Lower leg skin (tissue), 4 donors: Measurements from ENCODE around the gene LEPROT. TPM values are rescaled to one million over a fixed set of nuclear protein-coding genes. Genes with fewer than 3 reads are reported as not detected.

ENCODE experiments used
- DNase-seq, 2 donors: peaks; one replicate each; pipeline ENCODE4 v3.0.0-alpha.2; 2019; ENCODE audit warnings: low spot score in 2 of 2
- H3K4me3 ChIP-seq: fragments of 200-600 bp; sonication (generic); 2 replicates; pipeline ENCODE4 v1.5.1; 2017; ENCODE audit warnings: mild to moderate bottlenecking, low read depth; ENCODE audit not compliant: poor library complexity, severe bottlenecking
- POLR2A ChIP-seq, 2 donors: fragments of 450-650 bp; IDR thresholded peaks; one replicate each; pipeline ENCODE4 v1.6.1; 2016 to 2017; ENCODE audit warnings: antibody characterized with exemption in 2 of 2, mild to moderate bottlenecking in 1 of 2, moderate library complexity in 1 of 2
- WGBS, 2 donors: methylation state at CpG; one replicate each; pipeline ENCODE4 v1.1.5; 2018; 5-methylcytosine and 5-hydroxymethylcytosine counted together
- intact Hi-C: fragments of 100-400 bp; cut with DNase I; formaldehyde crosslinking; loops from one replicate; pipeline ENCODE4 v1.15.0; 2023; ENCODE audit warnings: low total_unique reads
- total RNA-seq, 4 donors: library from RNA; depleted of rRNA; stranded (reverse); fragments of >200 nt; gene quantifications; one replicate each; pipeline ENCODE4 v1.1.0, GENCODE V29; 2016
- TF ChIP-seq, protein P1 (sequence below), 3 donors: fragments of 450-650 bp; IDR thresholded peaks; one replicate each; pipeline ENCODE4 v1.5.1; 2016; ENCODE audit warnings: antibody characterized with exemption in 3 of 3, mild to moderate bottlenecking in 3 of 3, moderate library complexity in 2 of 3

LEPROT gene
- total RNA-seq, 4 donors from 2014 or later = 28.5 to 49.2 (median 32.3) TPM

DNA sequence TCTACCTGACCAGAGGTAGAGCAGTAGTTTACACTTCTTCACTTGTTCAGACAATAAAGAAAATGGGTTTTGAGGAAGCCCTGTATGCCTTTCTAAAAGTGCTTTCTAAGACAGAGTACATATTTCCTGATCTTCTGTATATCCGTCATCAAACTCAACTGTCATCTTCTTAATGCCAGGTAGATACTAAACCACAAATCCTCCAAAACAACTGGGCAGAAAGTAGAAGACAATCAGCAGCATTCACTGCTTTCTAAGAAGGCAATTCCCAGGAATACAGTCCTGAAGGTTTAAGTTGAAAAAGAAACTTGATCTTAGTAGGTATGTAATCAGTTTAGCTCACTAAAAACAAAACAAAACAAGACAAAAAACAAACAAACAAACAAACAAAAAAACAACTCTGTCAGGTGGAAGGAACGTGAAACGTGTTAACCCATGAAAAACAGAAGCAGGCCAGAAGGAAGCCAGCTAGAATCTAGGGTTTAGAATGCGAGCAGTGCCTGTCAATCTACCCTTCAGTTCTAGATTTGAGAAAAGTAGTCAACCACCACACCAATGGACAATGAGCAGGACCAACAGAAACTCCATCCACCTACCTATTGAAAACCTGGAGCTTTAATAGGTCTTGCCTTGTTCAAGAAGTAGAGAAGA lies 59.2 kb downstream of the LEPROT start:
- no peak overlapping the region for H3K4me3 ChIP-seq
- TF ChIP-seq POLR2A (IDR thresholded peaks at IDR 0.05) = no peak
- TF ChIP-seq, protein P1, sequence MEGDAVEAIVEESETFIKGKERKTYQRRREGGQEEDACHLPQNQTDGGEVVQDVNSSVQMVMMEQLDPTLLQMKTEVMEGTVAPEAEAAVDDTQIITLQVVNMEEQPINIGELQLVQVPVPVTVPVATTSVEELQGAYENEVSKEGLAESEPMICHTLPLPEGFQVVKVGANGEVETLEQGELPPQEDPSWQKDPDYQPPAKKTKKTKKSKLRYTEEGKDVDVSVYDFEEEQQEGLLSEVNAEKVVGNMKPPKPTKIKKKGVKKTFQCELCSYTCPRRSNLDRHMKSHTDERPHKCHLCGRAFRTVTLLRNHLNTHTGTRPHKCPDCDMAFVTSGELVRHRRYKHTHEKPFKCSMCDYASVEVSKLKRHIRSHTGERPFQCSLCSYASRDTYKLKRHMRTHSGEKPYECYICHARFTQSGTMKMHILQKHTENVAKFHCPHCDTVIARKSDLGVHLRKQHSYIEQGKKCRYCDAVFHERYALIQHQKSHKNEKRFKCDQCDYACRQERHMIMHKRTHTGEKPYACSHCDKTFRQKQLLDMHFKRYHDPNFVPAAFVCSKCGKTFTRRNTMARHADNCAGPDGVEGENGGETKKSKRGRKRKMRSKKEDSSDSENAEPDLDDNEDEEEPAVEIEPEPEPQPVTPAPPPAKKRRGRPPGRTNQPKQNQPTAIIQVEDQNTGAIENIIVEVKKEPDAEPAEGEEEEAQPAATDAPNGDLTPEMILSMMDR (IDR thresholded peaks at IDR 0.05) = no peak
- 93 to 96% methylated on average over 4 of the region's 4 CpGs for WGBS, 2 donors
- DNase-seq = no peak
- intact Hi-C loops = no loop called here

DNA sequence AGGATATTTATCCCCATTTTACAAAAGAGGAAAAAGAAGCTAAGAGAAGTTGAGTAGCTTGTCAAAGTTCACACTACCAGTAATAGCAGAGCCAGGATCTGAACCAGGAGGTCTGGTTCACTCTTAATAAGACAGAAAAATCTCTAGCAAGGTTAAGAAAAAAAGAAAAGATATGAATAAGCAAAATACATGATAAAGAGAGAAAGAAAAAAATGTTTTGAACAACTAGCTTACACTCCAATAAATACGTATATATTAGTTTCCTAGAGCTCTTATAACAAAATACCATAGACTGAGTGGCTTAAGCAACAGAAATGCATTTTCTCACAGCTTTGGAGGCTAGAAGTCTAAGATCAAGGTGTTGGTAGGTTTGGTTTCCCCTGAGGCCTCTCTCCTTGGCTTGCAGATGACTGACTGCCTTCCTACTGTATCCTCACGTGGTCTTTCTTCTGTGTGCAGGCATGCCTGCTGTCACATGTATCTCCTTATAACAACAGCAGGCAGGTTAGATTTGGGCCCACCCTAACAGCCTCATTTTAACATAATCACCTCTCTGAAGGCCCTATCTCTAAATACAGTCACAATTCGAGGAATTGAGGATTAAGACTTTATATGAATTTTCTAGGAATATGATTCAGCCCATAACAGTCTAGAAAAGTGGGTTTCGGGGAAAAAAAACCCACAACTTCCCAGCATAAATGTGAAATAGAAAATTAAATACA lies 60.4 kb downstream of the LEPROT start:
- 70 to 73% methylated on average over 4 of the region's 4 CpGs for WGBS, 2 donors
- DNase-seq = no peak
- no peak overlapping the region for H3K4me3 ChIP-seq
- TF ChIP-seq, protein P1 (IDR thresholded peaks at IDR 0.05) = no peak
- intact Hi-C loops = no loop called here

DNA sequence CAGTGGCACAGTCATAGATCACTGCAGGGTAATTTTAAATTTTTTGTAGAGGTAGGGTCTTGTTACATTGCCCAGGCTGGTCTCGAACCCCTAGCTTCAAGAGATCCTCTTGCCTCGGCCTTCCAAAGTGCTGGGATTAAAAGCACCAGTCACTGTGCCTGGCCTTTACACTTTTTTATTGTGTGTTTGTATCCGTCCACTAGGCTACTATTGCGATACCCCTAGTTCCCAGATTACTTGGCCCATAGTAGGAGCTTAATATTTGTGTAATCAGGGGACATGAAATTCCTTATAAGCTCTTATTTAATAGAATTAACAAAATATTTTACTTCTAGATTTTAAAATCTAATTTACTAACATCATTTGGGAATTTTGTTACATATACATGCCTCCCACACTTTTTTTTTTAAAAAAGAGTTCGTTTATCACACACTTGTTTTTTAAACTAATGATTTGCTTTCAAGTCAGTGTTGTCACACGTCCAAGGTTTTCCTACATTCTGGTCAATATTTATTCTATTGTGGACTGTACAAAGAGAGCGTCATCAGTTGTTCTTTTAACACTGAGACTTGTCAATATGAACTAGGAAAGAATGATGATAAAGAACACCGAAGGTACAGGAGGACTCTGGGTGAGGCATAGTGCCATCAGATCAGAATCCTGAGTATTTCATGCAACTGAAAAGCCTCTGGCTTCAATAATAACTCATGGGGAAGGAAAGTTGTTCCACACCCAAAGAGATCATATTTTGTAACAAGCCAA lies 63.7 kb downstream of the LEPROT start:
- TF ChIP-seq, protein P1 (IDR thresholded peaks at IDR 0.05) = no peak
- TF ChIP-seq POLR2A (IDR thresholded peaks at IDR 0.05) = no peak
- intact Hi-C loops = no loop called here
- H3K4me3 ChIP-seq = no peak overlapping the region
- 84% methylated on average over 8 of the region's 8 CpGs for WGBS, 2 donors
- no peak for DNase-seq

Other genes starting within 250 kb of the LEPROT start
- 1 to 10 TPM in 3 of 4 donors, under 1 TPM in 1; 0.99 to 3.6 (median 2.5) TPM for gene DNAJC6, start 111.1 kb upstream of the LEPROT start, total RNA-seq
- 10 to 100 TPM in 3 of 4 donors, 1 to 10 TPM in 1; 5.1 to 12.9 (median 11.0) TPM for gene LEPR, start within 50 bp of the LEPROT start, total RNA-seq